ENCODE measurements around the gene BTBD10.
"Not testable (repeated sequence)": the region's sequence is repeated elsewhere in the genome, so short reads cannot be mapped to it uniquely, and the experiment has no call there.

BTBD10 gene

DNA sequence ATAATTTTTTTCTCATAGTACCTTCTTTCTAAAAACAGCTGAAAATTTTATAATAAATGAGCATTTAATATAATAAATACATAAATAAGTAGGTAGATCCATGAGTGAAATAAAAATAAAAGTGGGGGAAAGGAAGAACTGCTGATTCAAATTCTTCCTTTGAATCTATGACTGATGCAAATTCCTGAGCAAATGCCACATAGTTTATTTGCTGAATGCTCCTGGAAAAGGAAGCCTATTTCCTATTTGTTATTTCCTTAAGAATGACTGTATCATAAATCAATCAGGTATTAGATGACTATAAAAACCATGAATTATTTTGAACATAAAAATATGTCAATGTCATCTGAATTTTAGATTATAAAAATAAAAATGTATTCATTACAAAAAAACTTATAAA is 16.6 kb downstream of the BTBD10 start:
- no peak for TF ChIP-seq CTCF (IDR thresholded peaks at IDR 0.05; ENCODE audit: low read length, missing control alignments)
- DNase-seq (ENCODE audit: low read depth), result peak; percentile 48
- H3K4me3 ChIP-seq (replicated peaks; ENCODE audit: low read depth, low read length), result no peak overlapping the region

DNA sequence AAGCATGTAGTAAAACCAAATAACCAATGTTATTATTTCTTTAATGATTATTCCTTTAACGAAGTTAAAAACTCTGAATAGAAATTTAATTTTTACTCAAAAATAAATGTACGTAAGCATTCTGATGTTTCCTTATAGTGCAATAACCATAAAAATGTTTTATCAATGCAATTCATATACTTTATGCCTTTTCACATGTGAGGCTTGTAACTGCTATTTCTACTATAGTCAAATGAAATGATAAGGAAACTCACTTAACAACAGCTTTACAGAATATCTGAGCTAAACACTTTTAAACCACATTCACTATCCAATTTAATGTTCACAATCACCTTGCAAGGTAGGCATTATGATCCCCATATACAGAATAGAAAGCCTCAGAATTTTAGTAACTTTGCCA is 17.4 kb downstream of the BTBD10 start:
- no peak overlapping the region for H3K4me3 ChIP-seq (replicated peaks; ENCODE audit: low read depth, low read length)
- TF ChIP-seq CTCF (IDR thresholded peaks at IDR 0.05; ENCODE audit: low read length, missing control alignments), result no peak
- no peak for DNase-seq (ENCODE audit: low read depth)

- TF ChIP-seq CTCF (IDR thresholded peaks at IDR 0.05; ENCODE audit: low read length, missing control alignments), result no peak
- DNase-seq (ENCODE audit: low read depth), result peak; percentile 96
- H3K4me3 ChIP-seq (replicated peaks; ENCODE audit: low read depth, low read length), result peak overlapping the region; percentile 41
Measured at GRCh38 chr11:13440100-13440855, 22.7 kb downstream of the BTBD10 start.

- no peak overlapping the region for H3K4me3 ChIP-seq (replicated peaks; ENCODE audit: low read depth, low read length)
- no peak for DNase-seq (ENCODE audit: low read depth)
- TF ChIP-seq CTCF (IDR thresholded peaks at IDR 0.05; ENCODE audit: low read length, missing control alignments), result no peak
Measured at GRCh38 chr11:13438291-13438690, 24.7 kb downstream of the BTBD10 start.

DNA sequence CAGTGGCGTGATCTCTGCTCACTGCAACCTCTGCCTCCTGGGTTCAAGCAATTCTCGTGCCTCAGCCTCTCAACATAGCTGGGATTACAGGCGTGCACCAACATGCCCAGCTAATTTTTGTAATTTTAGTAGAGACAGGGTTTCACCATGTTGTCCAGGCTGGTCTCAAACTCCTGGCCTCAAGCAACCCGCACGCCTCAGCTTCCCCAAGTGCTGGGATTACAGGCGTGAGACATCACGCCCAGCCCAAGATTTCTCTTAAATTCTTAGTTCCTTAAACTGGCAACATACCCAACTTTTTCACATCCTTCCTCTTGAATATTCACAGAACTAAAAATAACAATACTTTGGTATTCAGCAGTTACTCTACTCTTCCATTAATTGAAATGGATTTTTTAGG is 26.2 kb downstream of the BTBD10 start:
- H3K4me3 ChIP-seq (replicated peaks; ENCODE audit: low read depth, low read length); DNase-seq (ENCODE audit: low read depth): not testable (repeated sequence)

DNA sequence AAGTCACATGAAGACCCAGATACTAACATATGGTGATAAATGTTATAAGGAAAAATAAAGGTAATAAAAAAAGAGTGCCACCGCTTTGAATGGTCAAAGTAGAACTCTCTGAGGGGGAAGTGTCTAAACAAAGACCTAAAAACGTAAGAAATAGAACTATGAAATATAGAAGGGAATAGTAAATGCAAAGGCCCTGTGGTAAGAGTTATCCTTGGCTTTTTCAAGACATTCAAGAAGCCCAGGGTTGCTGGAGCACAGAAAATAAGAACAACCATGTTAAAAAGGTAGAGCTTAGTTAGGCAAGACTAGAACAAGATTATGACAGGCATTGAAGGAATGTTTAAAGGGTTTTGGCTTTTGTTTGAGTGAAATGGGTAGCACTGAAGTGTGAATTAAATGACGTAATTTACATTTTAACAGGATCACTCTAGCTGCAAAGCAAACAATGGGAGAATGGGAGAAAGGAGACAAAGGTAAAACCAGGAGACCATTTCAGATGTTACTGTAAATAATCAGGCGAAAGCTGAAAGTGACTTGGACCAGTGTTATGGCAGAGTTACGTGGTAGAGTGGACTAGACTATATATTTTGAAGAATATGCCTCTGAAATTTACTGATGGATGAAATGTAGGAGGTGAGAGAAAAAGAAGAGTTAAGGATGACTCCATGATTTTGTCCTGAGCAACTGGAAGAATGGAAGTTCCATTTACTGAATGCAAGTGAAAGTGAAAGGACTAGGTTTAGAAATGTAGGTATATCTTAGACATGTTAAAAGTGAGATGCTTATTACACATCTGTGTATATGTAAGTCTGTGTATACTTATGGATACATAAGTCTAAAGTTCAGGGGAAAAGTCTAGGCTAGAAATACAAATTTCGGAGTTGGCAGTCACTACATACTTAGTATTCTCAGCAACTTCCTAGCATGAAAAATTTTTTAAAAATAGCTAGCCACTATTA is 28.5 kb downstream of the BTBD10 start:
- H3K4me3 ChIP-seq (replicated peaks; ENCODE audit: low read depth, low read length), result no peak overlapping the region

More for the DNA sequence above, 28.5 kb downstream of the BTBD10 start:
- DNase-seq (ENCODE audit: low read depth), result no peak
- TF ChIP-seq CTCF (IDR thresholded peaks at IDR 0.05; ENCODE audit: low read length, missing control alignments), result no peak
